Endodermal cell (in vitro differentiated cells): Measurements from ENCODE around the gene SOST. TPM values are rescaled to one million over a fixed set of nuclear protein-coding genes. Genes with fewer than 3 reads are reported as not detected.

Experiments
- DNase-seq: peaks from one replicate; pipeline ENCODE4 v3.0.0-alpha.2; 2017
- H3K27ac ChIP-seq: 2 replicates; pipeline ENCODE4 v1.5.1; 2013; ENCODE audit warnings: mild to moderate bottlenecking, low read depth, low read length, moderate library complexity
- H3K27me3 ChIP-seq: 2 replicates; pipeline ENCODE4 v1.6.1; 2013; ENCODE audit warnings: mild to moderate bottlenecking, low read length, moderate library complexity; ENCODE audit not compliant: insufficient read depth, control insufficient read depth, poor library complexity, severe bottlenecking
- H3K36me3 ChIP-seq: 2 replicates; pipeline ENCODE4 v1.7.0; 2013; ENCODE audit warnings: mild to moderate bottlenecking, low read length, moderate library complexity; ENCODE audit not compliant: control insufficient read depth, insufficient read depth
- H3K4me1 ChIP-seq: one replicate; pipeline ENCODE4 v1.7.0; 2013; ENCODE audit warnings: low read length; ENCODE audit not compliant: control insufficient read depth, insufficient read depth
- H3K4me3 ChIP-seq: 2 replicates; pipeline ENCODE4 v1.5.1; 2013; ENCODE audit warnings: mild to moderate bottlenecking, low read length, moderate library complexity
- H3K9ac ChIP-seq: 2 replicates; pipeline ENCODE4 v1.6.1; 2013; ENCODE audit warnings: mild to moderate bottlenecking, low read length, moderate library complexity; ENCODE audit not compliant: poor library complexity, severe bottlenecking; ENCODE audit errors: extremely low read depth
- H3K9me3 ChIP-seq: 2 replicates; pipeline ENCODE4 v1.6.1; 2013; ENCODE audit warnings: mild to moderate bottlenecking, low read length, moderate library complexity; ENCODE audit not compliant: control insufficient read depth
- H3K27ac Mint-ChIP-seq: 2 replicates; pipeline ENCODE4 v1.8.0; 2020; ENCODE audit warnings: mixed read lengths
- H3K27me3 Mint-ChIP-seq: 2 replicates; pipeline ENCODE4 v1.8.0; 2021; ENCODE audit warnings: mild to moderate bottlenecking, mixed read lengths; ENCODE audit not compliant: insufficient read depth
- H3K36me3 Mint-ChIP-seq: 2 replicates; pipeline ENCODE4 v1.8.0; 2020; ENCODE audit warnings: low read depth, mixed read lengths
- H3K4me1 Mint-ChIP-seq: 2 replicates; pipeline ENCODE4 v1.8.0; 2020; ENCODE audit warnings: mixed read lengths
- H3K4me3 Mint-ChIP-seq: 2 replicates; pipeline ENCODE4 v1.8.0; 2020; ENCODE audit warnings: mild to moderate bottlenecking, moderate library complexity, mixed read lengths
- H3K9me3 Mint-ChIP-seq: 2 replicates; pipeline ENCODE4 v1.8.0; 2020; ENCODE audit warnings: mild to moderate bottlenecking, mixed read lengths
- WGBS, 2 experiments: methylation state at CpG; one replicate each; pipeline versions ENCODE4 v1.1.5 to v1.1.7; 2013; ENCODE audit warnings: missing lambda C conversion rate in 2 of 2, mixed read lengths in 1 of 2; ENCODE audit not compliant: insufficient coverage in 1 of 2, insufficient read length in 1 of 2; 5-methylcytosine and 5-hydroxymethylcytosine counted together
- long read RNA-seq, 4 experiments: library from polyadenylated mRNA in 2 of 4; library from RNA in 1 of 4; library from capped mRNA in 1 of 4; stranded (forward) in 3 of 4; unstranded in 1 of 4; transcript quantifications; one replicate each; pipeline ENCODE4 v2.0.0, GENCODE V29; 2020 to 2021; ENCODE audit warnings: inconsistent platforms in 1 of 4
- polyA plus RNA-seq, 2 experiments: library from polyadenylated mRNA; stranded (reverse); fragments of 50-300 nt; gene quantifications; one replicate each; pipeline ENCODE4 v1.2.3, GENCODE V29; 2013
- total RNA-seq, 2 donors: library from RNA; stranded (reverse); fragmentation: NEBNext Ultra II Directional in 1 of 2; extraction: Animal tissue kit (Norgen Biotek cat#: 25700) in 1 of 2; gene quantifications; 2 replicates in 1 of 2; 3 replicates in 1 of 2; pipeline ENCODE4 v1.2.1, GENCODE V29; 2021
- TF ChIP-seq, protein P1 (sequence below): fragments of 200-600 bp; sonication (generic); conservative IDR thresholded peaks from 2 replicates; pipeline ENCODE4 v1.5.0; 2021; ENCODE audit warnings: antibody characterized with exemption, mild to moderate bottlenecking

SOST gene
- not detected for total RNA-seq
- 39.2 TPM for polyA plus RNA-seq (2013, experiment 1 of 2)
- 37.0 TPM for polyA plus RNA-seq (2013, experiment 2 of 2)
- long read RNA-seq, experiment 1 = 0 reads
- long read RNA-seq, experiment 2 = 0 reads
- long read RNA-seq, experiment 3 = 0 reads
- long read RNA-seq, experiment 4 = 0 reads

DNA sequence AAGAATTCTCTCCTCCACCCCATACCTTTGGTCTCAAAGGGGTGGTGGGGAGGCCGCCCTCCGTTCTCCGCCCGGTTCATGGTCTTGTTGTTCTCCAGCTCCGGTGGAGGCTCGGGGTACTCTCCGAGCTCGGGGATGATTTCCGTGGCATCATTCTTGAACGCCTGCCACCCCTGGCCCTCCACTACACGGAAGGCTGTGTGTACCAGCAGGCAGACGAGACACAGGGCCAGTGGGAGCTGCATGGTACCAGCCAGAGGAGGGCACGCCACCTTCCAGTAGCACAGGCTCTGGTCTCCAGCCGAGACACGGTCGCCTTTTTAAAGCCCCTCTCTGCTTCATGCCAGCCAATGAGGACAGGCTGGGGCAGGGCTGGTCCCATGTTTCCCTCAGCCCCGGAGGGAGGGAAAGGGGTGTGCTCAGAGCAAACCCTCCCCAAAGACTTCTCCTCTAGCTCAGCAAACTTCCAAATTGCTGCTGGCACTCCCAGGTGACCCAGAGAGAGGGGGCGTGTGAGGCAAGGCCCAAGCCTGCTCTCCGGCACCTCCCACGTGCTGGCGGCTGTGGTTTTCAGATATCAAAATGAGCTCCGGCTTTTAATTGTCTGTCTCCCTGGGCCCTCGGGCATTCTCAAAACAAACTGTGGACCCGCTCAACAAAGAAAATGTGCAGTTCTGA lies at the start of gene SOST:
Gene SOST (minus strand): TSS at position 295 of the 678 bp plus-strand sequence. CDS start 50 bp downstream, at position 245.
- H3K4me3 Mint-ChIP-seq = no peak within 1 kb of the TSS
- Histone ChIP-seq H3K4me3 (no peak within 1 kb of the TSS), H3K9me3 (no peaks in the 10 kb centered on the region), H3K36me3 (no peaks in the 10 kb centered on the region), H3K4me1 (no peaks in the 10 kb centered on the region), H3K27me3 (peaks cover 12% of the 10 kb centered on the region), H3K9ac (no peak within 1 kb of the TSS), H3K27ac (no peak within 1 kb of the TSS)
- WGBS, 2 experiments = 92 to 96% methylated on average over 23 to 24 of the region's 24 CpGs
- H3K36me3 Mint-ChIP-seq = no peaks in the 10 kb centered on the region
- peaks cover 40% of the 10 kb centered on the region for H3K27me3 Mint-ChIP-seq
- peaks cover 10% of the 10 kb centered on the region for H3K4me1 Mint-ChIP-seq
- H3K9me3 Mint-ChIP-seq = no peaks in the 10 kb centered on the region
- no peak within 1 kb of the TSS for H3K27ac Mint-ChIP-seq
- DNase-seq = no peak
- TF ChIP-seq, protein P1, sequence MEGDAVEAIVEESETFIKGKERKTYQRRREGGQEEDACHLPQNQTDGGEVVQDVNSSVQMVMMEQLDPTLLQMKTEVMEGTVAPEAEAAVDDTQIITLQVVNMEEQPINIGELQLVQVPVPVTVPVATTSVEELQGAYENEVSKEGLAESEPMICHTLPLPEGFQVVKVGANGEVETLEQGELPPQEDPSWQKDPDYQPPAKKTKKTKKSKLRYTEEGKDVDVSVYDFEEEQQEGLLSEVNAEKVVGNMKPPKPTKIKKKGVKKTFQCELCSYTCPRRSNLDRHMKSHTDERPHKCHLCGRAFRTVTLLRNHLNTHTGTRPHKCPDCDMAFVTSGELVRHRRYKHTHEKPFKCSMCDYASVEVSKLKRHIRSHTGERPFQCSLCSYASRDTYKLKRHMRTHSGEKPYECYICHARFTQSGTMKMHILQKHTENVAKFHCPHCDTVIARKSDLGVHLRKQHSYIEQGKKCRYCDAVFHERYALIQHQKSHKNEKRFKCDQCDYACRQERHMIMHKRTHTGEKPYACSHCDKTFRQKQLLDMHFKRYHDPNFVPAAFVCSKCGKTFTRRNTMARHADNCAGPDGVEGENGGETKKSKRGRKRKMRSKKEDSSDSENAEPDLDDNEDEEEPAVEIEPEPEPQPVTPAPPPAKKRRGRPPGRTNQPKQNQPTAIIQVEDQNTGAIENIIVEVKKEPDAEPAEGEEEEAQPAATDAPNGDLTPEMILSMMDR = no peak

DNA sequence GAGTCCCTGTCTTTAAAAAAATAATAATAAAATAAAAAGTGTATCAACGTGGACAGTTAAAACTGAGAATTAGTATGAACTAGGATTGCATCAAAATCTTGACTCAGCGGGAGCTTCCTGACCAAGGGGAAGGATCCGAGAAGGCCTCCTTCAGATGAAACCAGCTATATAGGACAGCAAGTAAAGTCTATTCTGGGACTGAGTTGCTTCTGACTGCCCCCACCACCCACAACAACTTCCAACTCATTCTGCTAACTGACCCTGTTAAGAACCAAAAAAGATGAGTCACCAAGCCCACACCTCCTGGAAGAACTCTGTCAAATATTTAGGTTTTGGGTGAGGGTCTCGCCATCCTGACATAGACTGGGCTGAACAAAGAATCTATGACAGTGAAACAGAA lies 49.5 kb upstream of the SOST start:
- Mint-ChIP-seq H3K27me3 (no peaks in the 10 kb centered on the region), H3K27ac (no peak overlapping the region), H3K36me3 (peaks cover 5% of the 10 kb centered on the region), H3K4me3 (no peak overlapping the region), H3K9me3 (no peaks in the 10 kb centered on the region), H3K4me1 (peaks cover 2% of the 10 kb centered on the region)
- H3K27ac ChIP-seq = no peak overlapping the region
- no peaks in the 10 kb centered on the region for H3K9me3 ChIP-seq
- H3K4me3 ChIP-seq = no peak overlapping the region
- no peaks in the 10 kb centered on the region for H3K4me1 ChIP-seq
- TF ChIP-seq, protein P1 = no peak
- no peaks in the 10 kb centered on the region for H3K27me3 ChIP-seq
- 85 to 90% methylated on average over 4 of the region's 4 CpGs for WGBS, 2 experiments
- no peak for DNase-seq
- H3K9ac ChIP-seq = no peak overlapping the region
- no peaks in the 10 kb centered on the region for H3K36me3 ChIP-seq

DNA sequence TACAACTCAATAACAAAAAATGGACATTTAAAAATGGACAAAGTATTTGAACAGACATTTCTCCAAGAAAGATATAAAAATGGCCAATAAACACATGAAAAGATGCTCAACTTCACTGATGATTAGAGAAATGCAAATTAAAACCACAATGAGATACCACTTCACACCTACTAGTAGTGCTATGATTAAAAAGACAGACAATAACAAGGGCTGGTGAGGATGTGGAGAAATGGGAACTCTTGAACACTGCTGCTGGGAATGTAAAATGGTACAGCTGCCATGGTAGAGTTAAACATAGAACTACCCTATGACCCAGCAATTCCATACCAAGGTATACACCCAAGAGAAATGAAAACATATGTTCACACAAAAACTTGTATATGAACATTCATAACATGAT lies 46.5 kb upstream of the SOST start:
- Histone ChIP-seq H3K4me1 (no peaks in the 10 kb centered on the region), H3K36me3 (no peaks in the 10 kb centered on the region), H3K27ac (no peak overlapping the region), H3K9me3 (no peaks in the 10 kb centered on the region), H3K9ac (no peak overlapping the region), H3K27me3 (no peaks in the 10 kb centered on the region), H3K4me3 (no peak overlapping the region)
- DNase-seq = no peak
- Mint-ChIP-seq H3K9me3 (no peaks in the 10 kb centered on the region), H3K4me3 (no peak overlapping the region), H3K27me3 (no peaks in the 10 kb centered on the region), H3K4me1 (peaks cover 2% of the 10 kb centered on the region), H3K36me3 (peaks cover 5% of the 10 kb centered on the region), H3K27ac (no peak overlapping the region)
- TF ChIP-seq, protein P1 = no peak
